HG03103 (cell line): ENCODE results near the gene THBS2.
"Not testable (repeated sequence)": the region's sequence is repeated elsewhere in the genome, so short reads cannot be mapped to it uniquely, and the experiment has no call there.

Experiments
- ATAC-seq: cut with Tn5 transposase; IDR thresholded peaks from one replicate; pipeline ENCODE4 v1.9.1; 2021; ENCODE audit warnings: low read depth; ENCODE audit not compliant: unreplicated experiment

The THBS2 gene

GRCh38 chr6:169233832-169234231 is 19.8 kb downstream of the THBS2 start:
- ATAC-seq: no peak

DNA sequence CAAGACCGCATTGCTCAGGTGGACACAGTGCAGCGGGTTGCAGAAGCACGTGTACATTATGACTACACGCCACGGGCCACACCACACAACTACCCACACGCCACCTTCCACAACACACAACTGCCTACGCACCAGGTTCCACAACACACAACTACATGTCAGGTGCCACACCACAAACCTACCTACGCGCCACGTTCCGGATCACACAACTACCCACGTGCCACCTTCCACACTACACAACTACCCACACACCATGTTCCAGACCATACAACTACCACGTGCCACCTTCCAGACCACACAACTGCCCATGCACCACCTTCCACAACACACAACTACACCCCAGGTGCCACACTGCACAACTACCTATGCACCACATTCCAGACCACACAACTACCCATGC is 20.5 kb downstream of the THBS2 start:
- no peak for ATAC-seq

- ATAC-seq: no peak
These were observed 21.1 kb downstream of the THBS2 start for GRCh38 chr6:169232507-169232931.

GRCh38 chr6:169231790-169232506 is 21.7 kb downstream of the THBS2 start:
- ATAC-seq: no peak

DNA sequence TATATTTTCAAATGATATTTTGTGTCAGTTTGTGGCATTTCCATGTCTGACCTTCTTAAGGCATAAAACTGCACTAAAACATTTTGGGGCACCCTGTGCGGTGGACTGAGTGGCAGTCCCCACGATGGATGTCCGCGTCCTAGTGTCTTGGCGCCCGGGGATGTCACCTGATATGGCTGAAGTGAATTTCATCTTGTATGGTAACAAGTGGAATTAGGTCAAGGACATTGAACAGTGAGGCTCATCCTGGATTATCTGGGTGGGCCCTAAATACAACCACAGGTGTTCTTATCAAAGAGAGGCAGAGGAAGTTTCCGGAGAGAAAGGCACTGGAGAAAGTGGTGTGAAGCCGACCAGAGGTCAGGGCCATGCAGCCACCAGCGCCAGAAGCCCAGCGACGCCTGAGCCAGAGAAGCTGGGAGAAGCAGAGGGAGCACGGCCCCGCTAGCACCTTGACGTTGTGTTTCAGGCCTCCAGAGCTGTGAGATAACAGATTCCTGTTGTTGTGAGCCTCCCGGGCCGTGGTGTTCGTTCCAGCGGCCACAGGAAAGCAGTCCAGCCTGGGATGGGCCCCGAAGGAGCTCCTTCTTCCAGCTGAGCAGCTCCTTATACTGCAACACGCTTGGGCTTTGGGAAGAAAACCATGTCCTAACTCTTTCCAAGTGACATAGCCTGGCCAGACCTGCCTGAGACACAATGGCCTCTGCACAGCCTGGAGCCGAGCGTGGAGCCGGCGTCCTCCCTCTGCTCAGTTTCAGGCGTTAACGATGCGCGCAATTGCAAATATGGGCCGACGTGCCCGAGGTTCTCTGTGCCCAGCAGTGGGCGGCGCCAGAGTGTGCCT is 22.5 kb downstream of the THBS2 start:
- no peak for ATAC-seq

- no peak for ATAC-seq
These were observed 23.4 kb downstream of the THBS2 start for GRCh38 chr6:169230322-169230665.

DNA sequence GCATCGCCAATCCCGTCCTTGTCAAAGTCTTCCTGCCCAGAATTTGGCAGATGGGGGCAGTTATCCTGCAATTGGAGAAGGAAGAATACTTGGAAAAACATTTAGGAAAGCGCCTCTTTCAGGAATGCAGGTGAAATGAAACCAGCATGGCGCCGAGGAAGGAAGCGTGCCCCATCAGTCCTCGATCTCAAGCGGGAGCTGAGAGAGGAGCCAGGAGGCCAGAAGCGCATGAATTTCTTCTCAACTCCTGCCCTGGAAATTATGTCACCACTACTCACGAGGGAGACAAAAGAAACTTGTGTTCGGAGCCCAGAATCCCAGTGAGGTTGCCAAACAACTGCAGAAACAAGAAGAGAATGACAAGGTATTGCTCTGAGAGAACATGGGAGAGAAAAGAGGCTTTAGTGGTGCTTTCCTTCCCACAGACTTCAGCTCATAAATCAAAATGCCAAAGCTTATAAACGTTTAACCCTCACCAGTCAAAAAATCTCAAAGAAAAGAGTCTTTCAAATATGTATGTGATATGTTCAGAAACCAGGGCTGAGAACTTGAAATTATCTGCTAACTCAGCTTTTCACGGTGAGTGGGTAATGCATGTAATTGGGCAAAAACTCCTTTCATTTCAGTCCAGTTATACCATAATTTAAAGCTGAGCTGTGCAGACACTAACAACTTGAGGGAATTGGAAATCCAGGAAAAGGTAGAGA is 23.9 kb downstream of the THBS2 start:
- no peak for ATAC-seq

GRCh38 chr6:169227116-169227515 is 26.5 kb downstream of the THBS2 start:
- no peak for ATAC-seq

DNA sequence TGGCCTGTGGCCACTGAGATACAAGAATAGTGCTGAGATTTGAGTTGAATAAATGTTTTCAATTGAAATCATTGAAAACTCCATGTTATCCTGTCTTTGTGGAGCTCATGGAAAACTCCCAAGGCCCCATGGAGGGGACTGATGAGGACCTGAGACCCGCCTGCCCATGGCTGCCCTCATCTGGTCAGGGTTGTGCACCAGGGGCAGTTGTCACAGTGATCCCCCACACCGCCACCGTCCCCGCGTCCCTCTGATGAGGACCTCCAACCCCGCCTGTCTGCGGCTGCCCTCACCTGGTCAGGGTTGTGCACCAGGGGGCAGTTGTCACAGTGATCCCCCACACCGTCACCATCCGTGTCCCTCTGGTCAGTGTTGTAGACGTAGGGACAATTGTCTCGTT is 27.8 kb downstream of the THBS2 start:
- no peak for ATAC-seq

GRCh38 chr6:169225131-169225576 is 28.5 kb downstream of the THBS2 start:
- ATAC-seq: no peak

GRCh38 chr6:169224716-169225115 is 28.9 kb downstream of the THBS2 start:
- no peak for ATAC-seq

DNA sequence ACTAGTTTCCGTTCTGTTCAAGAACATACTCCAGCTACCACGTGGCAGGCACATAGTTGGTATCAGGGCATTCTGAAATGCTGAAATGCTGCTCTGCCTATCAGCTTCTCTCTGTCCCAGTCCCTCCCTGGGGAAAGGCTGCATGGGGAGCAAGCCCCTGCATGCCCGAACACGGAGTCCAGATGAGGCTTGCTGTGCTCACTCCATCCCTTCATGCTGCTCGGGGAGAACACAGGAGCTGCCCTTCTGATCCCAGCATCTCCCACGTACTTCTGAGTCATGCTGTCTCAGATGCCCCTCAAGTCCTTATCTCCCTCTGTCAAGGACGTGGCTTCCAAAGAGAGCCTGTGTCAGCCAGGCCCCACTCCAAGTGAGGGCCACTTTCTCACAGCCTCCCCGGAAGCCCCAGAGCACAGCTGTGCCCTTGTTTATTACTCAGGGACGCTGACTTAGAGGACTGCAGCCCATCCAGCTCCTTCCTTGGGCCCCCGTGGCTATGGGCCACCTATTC is 29.4 kb downstream of the THBS2 start:
- ATAC-seq: no peak

DNA sequence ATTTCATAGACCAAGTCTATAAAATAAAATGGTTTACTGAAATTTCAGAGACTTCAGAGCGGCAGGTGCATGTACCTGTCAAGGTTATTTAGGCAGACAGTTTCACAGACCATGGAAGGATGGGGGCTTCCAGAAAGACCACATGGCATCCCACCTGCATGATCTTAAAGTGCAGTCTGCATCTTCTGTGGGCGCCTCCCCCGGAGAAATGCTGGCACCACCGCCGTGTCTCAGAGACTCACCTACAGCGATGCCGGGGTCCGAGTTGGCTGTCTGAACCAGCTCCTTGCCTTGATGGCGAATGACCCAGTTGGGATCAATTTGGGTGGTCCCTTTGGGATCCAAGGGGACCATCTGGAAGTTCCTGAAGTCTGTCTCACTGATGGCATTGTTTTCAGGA is 30.6 kb downstream of the THBS2 start:
- no peak for ATAC-seq

DNA sequence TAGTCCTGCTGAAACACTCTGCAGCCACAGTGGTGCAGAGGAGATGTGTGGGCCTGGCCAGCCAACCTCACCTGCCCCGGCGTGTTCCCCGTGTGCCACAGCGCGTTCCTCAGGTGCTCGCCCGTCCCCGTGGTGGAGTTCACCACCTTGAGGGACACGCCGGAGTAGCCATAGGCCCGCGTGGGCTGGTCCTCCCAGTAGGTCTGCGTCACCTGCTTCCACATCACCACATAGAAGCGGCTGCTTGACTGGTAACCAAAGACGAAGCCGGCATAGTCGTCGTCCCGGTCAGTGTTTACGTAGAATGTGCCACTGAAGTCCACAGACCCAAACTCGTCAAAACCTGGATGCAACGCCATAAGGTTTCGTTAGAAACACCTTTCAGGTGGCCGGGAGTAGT is 31.5 kb downstream of the THBS2 start:
- no peak for ATAC-seq

DNA sequence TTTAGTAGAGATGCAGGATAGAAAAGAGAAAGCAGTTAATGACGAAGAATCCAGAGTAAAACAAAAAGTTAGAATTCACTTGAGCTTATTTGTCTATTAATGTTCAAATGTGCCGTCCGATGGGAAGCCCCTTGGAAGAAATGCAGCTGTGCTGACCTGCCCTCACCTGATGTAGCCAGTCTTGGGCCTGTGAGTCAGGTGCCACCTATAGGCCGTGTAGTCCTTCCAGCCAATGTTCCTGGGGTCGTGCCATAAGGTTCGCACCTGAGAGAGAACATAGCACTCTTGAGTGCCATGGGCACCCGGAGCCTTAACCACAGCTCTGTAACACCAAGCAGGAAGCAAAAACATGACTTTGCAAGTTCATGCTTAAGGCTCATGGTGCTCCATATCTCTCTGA is 32.4 kb downstream of the THBS2 start:
- ATAC-seq: no peak

GRCh38 chr6:169220068-169220964 is 33.3 kb downstream of the THBS2 start:
- no peak for ATAC-seq

- ATAC-seq: no peak
These were observed 35.7 kb downstream of the THBS2 start for GRCh38 chr6:169217972-169218371.

DNA sequence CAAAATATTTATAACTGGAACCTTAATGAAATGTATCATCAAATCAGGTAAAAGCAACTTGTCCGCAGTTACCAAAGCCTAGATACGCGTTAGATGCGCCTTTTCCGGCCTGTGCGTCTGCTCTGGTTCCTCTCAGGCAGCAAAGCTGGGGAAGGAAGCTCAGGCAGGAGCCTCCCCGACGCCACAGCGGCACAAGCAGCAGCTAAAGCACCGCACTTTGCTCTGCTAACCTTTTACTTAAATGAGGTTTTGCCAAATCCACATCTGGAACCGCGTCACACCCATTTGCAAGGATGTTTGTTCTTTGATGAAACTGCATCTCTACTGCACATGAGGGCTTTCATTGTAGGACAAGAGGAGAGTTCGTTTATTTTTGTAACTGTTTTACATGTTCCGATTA is 36.8 kb downstream of the THBS2 start:
- no peak for ATAC-seq

DNA sequence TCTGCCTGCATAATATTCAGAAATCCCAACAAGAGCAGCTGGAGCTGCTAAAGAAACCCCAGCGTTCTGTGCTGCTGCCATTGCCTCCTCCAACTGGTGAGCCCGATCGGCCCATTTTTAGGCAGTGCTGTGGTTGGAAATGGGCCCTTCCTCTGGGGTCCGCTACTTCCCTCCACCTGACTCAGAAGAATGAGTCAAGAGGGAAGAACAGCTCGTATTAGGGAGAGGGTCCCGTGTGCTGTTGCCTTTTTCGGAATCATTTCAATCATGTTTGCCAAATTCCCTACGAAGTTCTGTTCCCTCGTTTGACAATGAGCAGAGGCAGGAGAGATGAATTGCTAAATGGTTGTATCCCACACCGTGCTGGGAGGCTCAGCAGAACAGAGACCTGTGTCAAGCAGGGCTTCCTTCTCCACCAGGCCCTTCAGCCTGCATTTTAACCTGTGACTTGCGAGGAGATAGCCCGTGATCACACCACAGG is 38.4 kb downstream of the THBS2 start:
- ATAC-seq: no peak

- ATAC-seq: not testable (repeated sequence)
These were observed 38.9 kb downstream of the THBS2 start for GRCh38 chr6:169214789-169215188.
